Measurements from ENCODE around the gene ACAP3. TPM values are rescaled to one million over a fixed set of nuclear protein-coding genes. Genes with fewer than 3 reads are reported as not detected.

The ACAP3 gene
- total RNA-seq, 2 donors from 2014 or later, result 63.5 to 66.2 TPM

DNA sequence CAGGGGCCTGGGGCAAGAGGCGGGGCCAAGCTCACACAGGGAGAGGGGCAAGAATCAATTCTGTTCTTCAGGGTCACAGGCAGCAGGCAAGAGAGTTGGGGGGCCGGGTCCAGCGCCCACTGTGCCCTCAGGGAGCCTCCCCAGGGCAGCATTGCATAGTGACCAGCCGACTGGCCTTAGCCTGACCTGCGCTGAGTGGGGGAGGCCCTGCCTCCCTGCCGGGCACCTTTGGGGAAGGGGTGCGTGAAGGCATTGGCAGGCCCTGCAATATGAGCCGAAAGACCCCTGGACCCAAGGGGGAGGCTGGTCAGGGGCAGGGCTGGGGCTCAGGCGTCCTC lies 15.3 kb downstream of the ACAP3 start:
- Mint-ChIP-seq H3K36me3 (ENCODE audit: low read depth) (no peaks in the 10 kb centered on the region), H3K4me1 (peaks cover 6% of the 10 kb centered on the region), H3K27me3 (no peaks in the 10 kb centered on the region), H3K4me3 (no peak overlapping the region), H3K27ac (no peak overlapping the region)
- H3K9me3 ChIP-seq (ENCODE audit: control insufficient read depth, low read length, poor library complexity, severe bottlenecking), result no peaks in the 10 kb centered on the region
- ATAC-seq, result no peak
- no peak for DNase-seq

DNA sequence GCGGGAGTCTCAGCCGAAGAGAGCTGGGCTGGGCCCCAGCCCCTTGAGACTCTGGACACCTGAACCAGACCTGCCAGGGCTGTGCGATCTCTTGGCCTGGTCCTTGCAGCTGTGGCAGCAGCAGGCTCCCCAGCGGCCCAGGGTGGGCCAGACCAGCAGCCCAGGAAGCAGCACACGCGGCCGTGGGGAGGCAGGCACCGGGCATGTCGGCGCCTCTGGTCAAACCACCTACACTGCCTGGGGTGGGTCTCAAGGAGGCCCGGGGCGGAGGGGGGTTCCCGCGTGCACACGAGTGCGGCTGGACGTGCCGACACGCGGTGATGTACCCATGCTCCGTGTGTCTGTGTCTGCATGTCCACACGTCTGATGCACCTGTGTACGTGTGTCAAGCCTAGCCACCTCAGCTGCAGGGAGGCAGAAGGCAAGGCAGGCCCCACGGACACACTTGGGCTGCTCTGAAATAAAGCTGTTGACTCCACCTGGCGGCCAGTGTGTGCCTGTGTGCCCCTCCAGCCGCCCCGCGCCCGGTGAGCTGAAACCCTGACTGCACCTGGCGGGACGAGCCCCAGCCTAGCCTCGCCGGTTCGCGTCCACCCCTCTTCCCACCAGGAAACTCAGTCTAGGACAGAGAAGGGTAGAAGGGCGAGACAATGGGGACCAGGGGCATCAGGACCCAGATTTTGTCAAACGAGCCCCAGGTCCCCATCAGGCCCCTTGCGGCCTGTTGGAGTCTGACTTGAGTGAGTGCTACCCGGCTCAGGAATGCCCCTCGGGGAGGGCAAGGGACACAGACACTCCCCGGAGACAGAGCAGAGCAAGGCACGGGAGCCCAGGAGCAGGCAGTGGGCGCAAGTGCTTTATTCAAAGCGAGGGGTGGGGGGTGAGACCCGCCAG lies 15.9 kb downstream of the ACAP3 start:
- Mint-ChIP-seq H3K4me3 (no peak overlapping the region), H3K27ac (no peak overlapping the region), H3K27me3 (no peaks in the 10 kb centered on the region), H3K36me3 (ENCODE audit: low read depth) (no peaks in the 10 kb centered on the region), H3K4me1 (peaks cover 6% of the 10 kb centered on the region)
- H3K9me3 ChIP-seq (ENCODE audit: control insufficient read depth, low read length, poor library complexity, severe bottlenecking), result no peaks in the 10 kb centered on the region
- ATAC-seq (peak; percentile 84), DNase-seq (peak; percentile 50 to 62 (median 50))

DNA sequence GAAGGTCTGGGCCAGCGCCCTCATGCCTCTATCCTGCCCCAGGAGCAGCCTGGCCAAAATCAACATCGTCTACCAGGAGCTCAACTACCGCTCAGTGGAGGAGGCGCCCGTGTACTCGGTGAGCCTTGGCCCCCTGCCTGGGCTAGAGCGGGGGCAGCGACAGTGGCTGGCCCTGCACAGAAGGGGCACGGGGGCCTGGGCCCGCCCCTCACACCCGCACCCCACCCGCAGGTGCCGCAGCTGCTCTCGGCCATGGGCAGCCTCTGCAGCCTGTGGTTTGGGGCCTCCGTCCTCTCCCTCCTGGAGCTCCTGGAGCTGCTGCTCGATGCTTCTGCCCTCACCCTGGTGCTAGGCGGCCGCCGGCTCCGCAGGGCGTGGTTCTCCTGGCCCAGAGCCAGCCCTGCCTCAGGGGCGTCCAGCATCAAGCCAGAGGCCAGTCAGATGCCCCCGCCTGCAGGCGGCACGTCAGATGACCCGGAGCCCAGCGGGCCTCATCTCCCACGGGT lies 16.7 kb downstream of the ACAP3 start:
- H3K9me3 ChIP-seq (ENCODE audit: control insufficient read depth, low read length, poor library complexity, severe bottlenecking), result no peaks in the 10 kb centered on the region
- Mint-ChIP-seq H3K27ac (no peak overlapping the region), H3K4me1 (peaks cover 6% of the 10 kb centered on the region), H3K36me3 (ENCODE audit: low read depth) (no peaks in the 10 kb centered on the region), H3K27me3 (no peaks in the 10 kb centered on the region), H3K4me3 (no peak overlapping the region)
- no peak for ATAC-seq
- no peak for DNase-seq

DNA sequence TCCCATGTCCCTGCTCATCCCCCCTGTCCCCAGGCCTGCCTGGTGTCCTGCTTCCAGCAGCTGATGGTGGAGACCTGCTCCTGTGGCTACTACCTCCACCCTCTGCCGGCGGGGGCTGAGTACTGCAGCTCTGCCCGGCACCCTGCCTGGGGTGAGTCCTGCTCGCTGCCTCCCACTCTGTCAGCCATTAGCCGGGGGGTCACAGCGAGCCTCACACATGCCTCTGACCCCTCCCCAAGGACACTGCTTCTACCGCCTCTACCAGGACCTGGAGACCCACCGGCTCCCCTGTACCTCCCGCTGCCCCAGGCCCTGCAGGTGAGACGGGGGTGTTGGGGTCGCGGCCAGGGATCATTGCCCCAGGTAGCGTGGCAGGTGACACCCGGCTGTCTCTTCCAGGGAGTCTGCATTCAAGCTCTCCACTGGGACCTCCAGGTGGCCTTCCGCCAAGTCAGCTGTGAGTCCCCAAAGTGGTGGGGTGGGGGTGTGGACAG lies 17.4 kb downstream of the ACAP3 start:
- Mint-ChIP-seq H3K27me3 (no peaks in the 10 kb centered on the region), H3K27ac (no peak overlapping the region), H3K36me3 (ENCODE audit: low read depth) (no peaks in the 10 kb centered on the region), H3K4me3 (no peak overlapping the region), H3K4me1 (peaks cover 6% of the 10 kb centered on the region)
- DNase-seq (peak; percentile 30 to 68 (median 50)), ATAC-seq (peak; percentile 66)
- H3K9me3 ChIP-seq (ENCODE audit: control insufficient read depth, low read length, poor library complexity, severe bottlenecking), result no peaks in the 10 kb centered on the region

DNA sequence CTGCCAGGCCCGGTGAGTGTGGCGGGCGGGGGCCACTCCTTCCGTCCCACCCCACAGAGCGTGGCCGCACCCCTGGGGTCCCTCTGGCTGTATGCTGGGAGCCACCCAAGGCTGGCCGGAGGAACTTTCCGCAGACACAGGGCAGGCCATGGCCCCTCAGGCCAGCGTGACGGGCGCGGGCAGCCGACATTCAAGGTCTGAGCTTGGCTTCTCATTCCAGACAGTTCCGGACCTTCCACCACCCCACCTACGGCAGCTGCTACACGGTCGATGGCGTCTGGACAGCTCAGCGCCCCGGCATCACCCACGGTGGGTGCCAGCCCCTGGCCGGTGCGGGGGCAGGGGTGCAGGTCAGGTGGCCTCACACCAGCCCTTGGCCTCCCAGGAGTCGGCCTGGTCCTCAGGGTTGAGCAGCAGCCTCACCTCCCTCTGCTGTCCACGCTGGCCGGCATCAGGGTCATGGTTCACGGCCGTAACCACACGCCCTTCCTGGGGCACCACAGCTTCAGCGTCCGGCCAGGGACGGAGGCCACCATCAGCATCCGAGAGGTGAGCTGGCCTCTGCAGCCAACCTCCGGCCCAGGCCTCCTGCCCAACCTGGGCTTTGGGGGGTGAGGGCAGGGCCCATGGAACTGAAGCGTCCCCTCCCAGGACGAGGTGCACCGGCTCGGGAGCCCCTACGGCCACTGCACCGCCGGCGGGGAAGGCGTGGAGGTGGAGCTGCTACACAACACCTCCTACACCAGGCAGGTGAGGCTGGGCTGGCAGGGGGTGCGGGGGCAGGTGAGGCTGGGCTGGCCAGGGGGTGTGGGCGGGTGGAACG lies 20.2 kb downstream of the ACAP3 start:
- Mint-ChIP-seq H3K27ac (no peak overlapping the region), H3K36me3 (ENCODE audit: low read depth) (no peaks in the 10 kb centered on the region), H3K27me3 (no peaks in the 10 kb centered on the region), H3K4me1 (peaks cover 6% of the 10 kb centered on the region), H3K4me3 (no peak overlapping the region)
- H3K9me3 ChIP-seq (ENCODE audit: control insufficient read depth, low read length, poor library complexity, severe bottlenecking), result no peaks in the 10 kb centered on the region
- no peak for DNase-seq
- no peak for ATAC-seq

DNA sequence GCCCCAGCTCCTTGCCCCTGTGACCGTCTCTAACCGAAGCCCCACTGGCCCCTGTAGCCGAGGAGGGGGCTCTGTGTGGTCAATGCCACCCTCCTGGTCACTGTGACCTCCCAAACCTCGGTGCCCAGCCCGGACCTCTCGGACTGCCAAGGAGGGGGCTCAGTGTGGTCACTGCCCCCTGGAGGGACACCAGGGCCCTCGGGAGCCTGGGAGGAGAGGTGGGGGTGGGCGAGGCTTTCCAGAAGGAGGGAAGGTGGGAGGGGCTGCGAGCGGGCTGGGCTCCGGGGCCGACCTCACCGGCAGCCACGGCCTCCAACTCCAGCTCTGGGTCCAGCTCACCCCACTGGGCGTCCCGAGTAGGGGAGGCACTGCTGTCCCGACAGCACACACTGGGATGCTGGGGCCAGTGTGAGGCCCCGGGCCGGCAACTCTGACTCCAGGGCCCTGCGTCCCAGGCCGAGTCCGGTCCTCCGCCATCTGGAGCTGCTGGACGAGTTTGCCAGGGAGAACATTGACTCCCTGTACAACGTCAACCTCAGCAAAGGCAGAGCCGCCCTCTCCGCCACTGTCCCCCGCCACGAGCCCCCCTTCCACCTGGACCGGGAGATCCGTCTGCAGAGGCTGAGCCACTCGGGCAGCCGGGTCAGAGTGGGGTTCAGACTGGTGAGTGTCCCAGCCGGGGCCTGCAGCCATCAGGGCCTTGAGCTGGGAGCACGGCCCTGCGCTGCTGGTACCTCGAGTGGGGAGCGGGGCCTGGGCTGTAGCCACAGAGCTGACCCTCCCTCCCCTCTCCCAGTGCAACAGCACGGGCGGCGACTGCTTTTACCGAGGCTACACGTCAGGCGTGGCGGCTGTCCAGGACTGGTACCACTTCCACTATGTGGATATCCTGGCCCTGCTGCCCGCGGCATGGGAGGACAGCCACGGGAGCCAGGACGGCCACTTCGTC lies 21.1 kb downstream of the ACAP3 start:
- H3K27me3 Mint-ChIP-seq, result no peaks in the 10 kb centered on the region
- H3K27ac Mint-ChIP-seq, result no peak overlapping the region
- H3K36me3 Mint-ChIP-seq (ENCODE audit: low read depth), result no peaks in the 10 kb centered on the region
- DNase-seq (no peak), ATAC-seq (no peak)
- no peak overlapping the region for H3K4me3 Mint-ChIP-seq
- H3K4me1 Mint-ChIP-seq, result peaks cover 6% of the 10 kb centered on the region
- H3K9me3 ChIP-seq (ENCODE audit: control insufficient read depth, low read length, poor library complexity, severe bottlenecking), result no peaks in the 10 kb centered on the region

DNA sequence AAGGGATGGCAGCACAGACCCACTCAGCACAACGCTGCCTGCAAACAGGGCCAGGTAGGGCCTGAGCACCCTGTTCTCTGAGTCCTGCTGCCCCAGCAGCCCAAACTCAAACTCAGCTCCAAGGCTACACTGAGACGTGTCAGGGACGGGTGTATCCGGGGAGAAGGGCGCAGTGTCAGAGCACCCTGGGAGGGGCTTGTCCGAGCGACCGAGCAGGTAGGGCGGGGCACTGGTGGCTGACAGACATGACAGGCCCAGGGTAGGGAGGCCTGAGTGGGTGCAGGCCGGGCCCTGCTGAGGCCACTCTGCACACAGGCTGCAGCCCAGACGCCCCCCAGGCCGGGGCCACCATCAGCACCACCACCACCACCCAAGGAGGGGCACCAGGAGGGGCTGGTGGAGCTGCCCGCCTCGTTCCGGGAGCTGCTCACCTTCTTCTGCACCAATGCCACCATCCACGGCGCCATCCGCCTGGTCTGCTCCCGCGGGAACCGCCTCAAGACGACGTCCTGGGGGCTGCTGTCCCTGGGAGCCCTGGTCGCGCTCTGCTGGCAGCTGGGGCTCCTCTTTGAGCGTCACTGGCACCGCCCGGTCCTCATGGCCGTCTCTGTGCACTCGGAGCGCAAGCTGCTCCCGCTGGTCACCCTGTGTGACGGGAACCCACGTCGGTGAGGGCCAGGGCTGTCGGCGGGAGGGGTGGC lies 22.0 kb downstream of the ACAP3 start:
- H3K4me3 Mint-ChIP-seq, result no peak overlapping the region
- no peak overlapping the region for H3K27ac Mint-ChIP-seq
- no peaks in the 10 kb centered on the region for H3K36me3 Mint-ChIP-seq (ENCODE audit: low read depth)
- no peak for DNase-seq
- peaks cover 6% of the 10 kb centered on the region for H3K4me1 Mint-ChIP-seq
- no peaks in the 10 kb centered on the region for H3K27me3 Mint-ChIP-seq
- ATAC-seq, result no peak
- no peaks in the 10 kb centered on the region for H3K9me3 ChIP-seq (ENCODE audit: control insufficient read depth, low read length, poor library complexity, severe bottlenecking)

DNA sequence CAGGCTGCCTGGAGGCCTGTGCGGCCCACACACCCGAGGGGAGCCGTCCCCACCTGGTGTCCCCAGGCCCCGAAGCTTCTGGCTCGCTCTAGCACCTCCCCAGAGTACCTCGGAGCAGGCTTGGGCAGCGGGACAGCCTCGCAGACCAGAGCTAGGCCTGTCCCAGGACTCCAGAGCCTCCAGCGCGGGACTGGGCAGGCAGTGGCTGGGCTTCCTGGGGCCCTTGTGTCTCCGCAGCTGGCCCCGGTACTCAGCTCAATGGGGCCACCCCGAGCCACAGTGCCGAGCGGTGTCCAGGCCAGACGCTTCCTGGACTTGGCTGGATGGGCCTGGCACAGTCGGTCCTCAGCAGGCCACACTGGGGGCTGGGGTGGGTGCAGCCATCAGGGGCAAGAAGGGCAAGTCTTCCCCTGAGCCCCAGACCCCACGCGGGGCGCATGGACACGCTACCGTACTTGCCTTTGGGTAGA lies 22.6 kb downstream of the ACAP3 start:
- Mint-ChIP-seq H3K4me3 (no peak overlapping the region), H3K36me3 (ENCODE audit: low read depth) (no peaks in the 10 kb centered on the region), H3K4me1 (peaks cover 2% of the 10 kb centered on the region), H3K27me3 (no peaks in the 10 kb centered on the region), H3K27ac (no peak overlapping the region)
- DNase-seq (no peak), ATAC-seq (no peak)
- H3K9me3 ChIP-seq (ENCODE audit: control insufficient read depth, low read length, poor library complexity, severe bottlenecking), result no peaks in the 10 kb centered on the region

DNA sequence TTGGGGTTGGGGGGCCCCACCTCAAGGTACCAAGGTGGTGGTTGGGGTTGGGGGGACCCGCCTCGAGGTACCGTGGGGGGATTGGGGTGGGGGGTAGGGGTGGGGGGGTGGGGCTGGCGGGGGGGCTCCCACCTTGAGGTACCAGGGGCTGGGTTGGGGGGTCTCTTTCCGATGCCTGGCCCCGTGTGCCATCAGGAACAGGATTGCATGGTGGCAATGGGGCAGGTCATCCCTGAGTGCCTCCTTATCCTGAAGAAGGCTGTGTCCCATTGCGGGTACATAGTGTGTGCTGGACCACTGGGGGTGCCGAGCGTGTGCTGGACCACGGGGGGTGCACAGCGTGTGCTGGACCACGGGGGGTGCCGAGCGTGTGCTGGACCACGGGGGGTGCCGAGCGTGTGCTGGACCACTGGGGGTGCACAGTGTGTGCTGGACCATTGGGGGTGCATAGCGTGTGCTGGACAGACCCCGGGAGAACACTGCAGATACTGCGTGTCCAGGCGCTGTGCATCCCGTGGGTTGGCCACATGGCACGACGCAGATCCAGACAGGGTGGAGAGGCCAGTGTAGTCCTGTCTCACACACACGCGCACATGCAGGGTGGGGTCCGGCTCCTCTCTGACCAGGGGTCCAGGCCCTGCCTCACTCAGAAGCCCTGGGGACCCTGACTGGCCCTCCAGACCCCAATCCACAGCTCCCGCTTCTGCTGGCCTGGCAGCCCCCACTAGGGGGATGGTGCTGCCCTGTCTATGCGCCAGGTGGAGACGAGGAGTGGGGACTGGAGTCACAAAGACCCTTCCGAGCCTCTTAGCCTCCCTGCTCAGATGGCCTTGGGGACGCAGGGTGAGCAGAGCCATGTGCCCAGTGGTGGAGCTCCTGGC lies 23.3 kb downstream of the ACAP3 start:
- Mint-ChIP-seq H3K4me3 (no peak overlapping the region), H3K27me3 (no peaks in the 10 kb centered on the region), H3K36me3 (ENCODE audit: low read depth) (no peaks in the 10 kb centered on the region), H3K27ac (no peak overlapping the region), H3K4me1 (no peaks in the 10 kb centered on the region)
- ATAC-seq (no peak), DNase-seq (no peak)
- H3K9me3 ChIP-seq (ENCODE audit: control insufficient read depth, low read length, poor library complexity, severe bottlenecking), result no peaks in the 10 kb centered on the region

DNA sequence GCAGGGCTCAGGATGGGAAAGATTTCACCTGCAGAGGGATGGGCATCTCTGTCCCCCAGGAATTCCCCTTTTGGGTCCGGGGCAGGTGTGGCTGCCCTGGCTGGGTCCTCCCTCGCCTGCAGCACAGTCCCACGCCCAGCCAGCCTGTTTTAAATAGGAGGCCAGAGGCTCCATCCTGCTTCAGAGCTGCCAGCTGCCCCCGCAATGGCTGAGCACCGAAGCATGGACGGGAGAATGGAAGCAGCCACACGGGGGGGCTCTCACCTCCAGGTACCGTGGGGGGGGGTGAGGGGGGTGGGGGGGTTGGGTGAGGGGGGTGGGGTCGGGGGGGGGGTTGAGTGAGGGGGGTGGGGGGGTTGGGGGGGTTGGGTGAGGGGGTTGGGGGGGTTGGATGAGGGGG lies 23.9 kb downstream of the ACAP3 start:
- no peaks in the 10 kb centered on the region for H3K9me3 ChIP-seq (ENCODE audit: control insufficient read depth, low read length, poor library complexity, severe bottlenecking)
- H3K27ac Mint-ChIP-seq, result no peak overlapping the region
- no peak overlapping the region for H3K4me3 Mint-ChIP-seq
- no peaks in the 10 kb centered on the region for H3K4me1 Mint-ChIP-seq
- ATAC-seq (no peak), DNase-seq (no peak)
- no peaks in the 10 kb centered on the region for H3K36me3 Mint-ChIP-seq (ENCODE audit: low read depth)
- no peaks in the 10 kb centered on the region for H3K27me3 Mint-ChIP-seq

DNA sequence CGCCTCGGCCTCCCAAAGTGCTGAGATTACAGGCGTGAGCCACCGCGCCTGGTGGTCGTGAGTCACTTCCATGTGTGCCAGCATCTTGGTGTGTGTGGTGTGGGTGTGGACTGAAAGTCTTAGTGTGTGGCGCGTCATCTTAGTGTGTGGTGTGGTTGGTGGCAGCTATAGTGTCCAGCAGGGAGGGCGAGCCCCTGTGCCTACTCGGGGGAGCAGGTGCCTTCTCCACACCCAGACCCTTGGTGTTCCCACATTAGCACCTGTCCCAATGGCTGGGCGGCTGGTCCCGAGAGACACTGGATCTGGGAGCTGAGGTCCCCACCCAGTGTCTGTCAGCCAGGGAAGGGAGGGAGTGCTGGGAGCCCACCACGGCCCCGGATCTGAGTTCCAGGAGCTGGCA lies 24.7 kb downstream of the ACAP3 start:
- Mint-ChIP-seq H3K36me3 (ENCODE audit: low read depth) (no peaks in the 10 kb centered on the region), H3K4me1 (no peaks in the 10 kb centered on the region), H3K27ac (no peak overlapping the region), H3K4me3 (no peak overlapping the region), H3K27me3 (no peaks in the 10 kb centered on the region)
- H3K9me3 ChIP-seq (ENCODE audit: control insufficient read depth, low read length, poor library complexity, severe bottlenecking), result no peaks in the 10 kb centered on the region
- no peak for DNase-seq
- ATAC-seq, result no peak

Data from T-helper 17 cell (primary cell).